Measurements from ENCODE around the gene SYNGAP1.

GRCh38 chr6:33433001-33433543, 13.2 kb downstream of the SYNGAP1 start:
- no peak for TF ChIP-seq RCOR1 (IDR thresholded peaks at IDR 0.05; ENCODE audit: insufficient replicate concordance, low read length)
- no peak for TF ChIP-seq CTCF (conservative IDR thresholded peaks at IDR 0.05; ENCODE audit: low read depth, low read length)
- TF ChIP-seq USF2 (IDR thresholded peaks at IDR 0.05; ENCODE audit: low read depth, low read length) = no peak
- no peak for TF ChIP-seq RAD21 (IDR thresholded peaks at IDR 0.05; ENCODE audit: low read length)
